Fibroblast of lung (primary cell): Measurements from ENCODE around the gene ZP1. TPM values are rescaled to one million over a fixed set of nuclear protein-coding genes. Genes with fewer than 3 reads are reported as not detected.

Experiments used
- DNase-seq, 2 donors: peaks; one replicate each; pipeline versions ENCODE4 v3.0.0 to v3.0.0-alpha.2; 2010; ENCODE audit warnings: low read depth in 2 of 2
- H2AFZ ChIP-seq: 2 replicates; pipeline ENCODE4 v1.5.1; 2012; ENCODE audit warnings: low read length, control low read depth, inconsistent platforms
- H3K27ac ChIP-seq: 2 replicates; pipeline ENCODE4 v1.5.1; 2011; ENCODE audit warnings: low read length, control low read depth; ENCODE audit not compliant: insufficient read depth
- H3K27me3 ChIP-seq: 2 replicates; pipeline ENCODE4 v1.5.1; 2011; ENCODE audit warnings: mild to moderate bottlenecking, low read length; ENCODE audit not compliant: control insufficient read depth, insufficient read depth
- H3K36me3 ChIP-seq: 2 replicates; pipeline ENCODE4 v1.5.1; 2011; ENCODE audit warnings: low read length; ENCODE audit not compliant: control insufficient read depth, insufficient read depth
- H3K4me1 ChIP-seq: 2 replicates; pipeline ENCODE4 v1.5.1; 2011; ENCODE audit warnings: low read length; ENCODE audit not compliant: control insufficient read depth, insufficient read depth; ENCODE audit errors: extremely low read depth
- H3K4me2 ChIP-seq: 2 replicates; pipeline ENCODE4 v1.5.1; 2011; ENCODE audit warnings: low read length, control low read depth; ENCODE audit not compliant: insufficient read depth; ENCODE audit errors: extremely low read depth
- H3K4me3 ChIP-seq, 4 experiments: fragments of 200-600 bp in 1 of 4; sonication (generic) in 1 of 4; replicated peaks in 1 of 4; 2 replicates each; pipeline ENCODE4 v1.5.1; 2011 to 2016; ENCODE audit warnings: low read length in 4 of 4, low read depth in 3 of 4, mild to moderate bottlenecking in 3 of 4, control low read depth in 2 of 4, inconsistent platforms in 1 of 4, mixed read lengths in 1 of 4; ENCODE audit not compliant: insufficient read depth in 1 of 4; ENCODE audit errors: control extremely low read depth in 1 of 4
- H3K79me2 ChIP-seq: 2 replicates; pipeline ENCODE4 v1.5.1; 2012; ENCODE audit warnings: mild to moderate bottlenecking, low read length, inconsistent platforms; ENCODE audit not compliant: control insufficient read depth, insufficient read depth
- H3K9ac ChIP-seq: 2 replicates; pipeline ENCODE4 v1.5.1; 2011; ENCODE audit warnings: mild to moderate bottlenecking, low read length, control low read depth; ENCODE audit not compliant: insufficient read depth
- H3K9me3 ChIP-seq: 2 replicates; pipeline ENCODE4 v1.5.1; 2012; ENCODE audit warnings: low read depth, low read length; ENCODE audit not compliant: control insufficient read depth, insufficient read depth
- H4K20me1 ChIP-seq: 2 replicates; pipeline ENCODE4 v1.5.1; 2011; ENCODE audit warnings: low read length; ENCODE audit not compliant: control insufficient read depth, insufficient read depth; ENCODE audit errors: extremely low read depth
- CTCF ChIP-seq, 2 donors: IDR thresholded peaks in 1 of 2; conservative IDR thresholded peaks in 1 of 2; 1 replicate in 1 of 2; 2 replicates in 1 of 2; pipeline ENCODE4 v1.5.1; 2011 to 2012; ENCODE audit warnings: low read length in 2 of 2, control low read depth in 1 of 2, inconsistent platforms in 1 of 2, low read depth in 1 of 2, mild to moderate bottlenecking in 1 of 2
- EZH2 ChIP-seq: IDR thresholded peaks from 2 replicates; pipeline ENCODE4 v1.5.1; 2012; ENCODE audit warnings: low read length, control low read depth, mild to moderate bottlenecking; ENCODE audit errors: missing control alignments
- polyA plus RNA-seq, 2 donors: library from polyadenylated mRNA; depleted of rRNA in 1 of 2; stranded (reverse) in 1 of 2; unstranded in 1 of 2; fragments of >200 nt; gene quantifications; 2 replicates each; pipeline ENCODE4 v1.2.1, GENCODE V29; 2011 to 2012; ENCODE audit warnings: missing spikeins in 1 of 2
- total RNA-seq: library from RNA; depleted of rRNA; stranded (reverse); fragments of >200 nt; gene quantifications from 2 replicates; pipeline ENCODE4 v1.2.1, GENCODE V29; 2014

ZP1 gene
- total and polyA plus RNA-seq, 2 donors (not counting 1 experiment from before 2014, with no cell fraction given) = 0.62 TPM; not detected in 1

- no peaks in the 10 kb centered on the region for H3K9me3 ChIP-seq
- no peak overlapping the region for H3K4me3 ChIP-seq
- no peak overlapping the region for H3K4me2 ChIP-seq
- H3K27ac ChIP-seq = no peak overlapping the region
- H3K4me1 ChIP-seq = peaks cover 23% of the 10 kb centered on the region
- no peaks in the 10 kb centered on the region for H3K79me2 ChIP-seq
- TF ChIP-seq CTCF (conservative IDR thresholded peaks at IDR 0.05 in 1 of 2, IDR thresholded peaks at IDR 0.05 in 1 of 2; ENCODE audit: low read depth in 1 of 2, low read length in 2 of 2) (no peak), EZH2 (no peak)
- no peaks in the 10 kb centered on the region for H3K27me3 ChIP-seq
- H4K20me1 ChIP-seq = no peaks in the 10 kb centered on the region
- no peak overlapping the region for H3K9ac ChIP-seq
- no peaks in the 10 kb centered on the region for H3K36me3 ChIP-seq
- no peak for DNase-seq
- no peak overlapping the region for H2AFZ ChIP-seq
Observed at GRCh38 chr11:60874421-60875365, 7.4 kb downstream of the ZP1 start.

- H3K36me3 ChIP-seq = no peaks in the 10 kb centered on the region
- H3K27ac ChIP-seq = no peak overlapping the region
- peaks cover 23% of the 10 kb centered on the region for H3K4me1 ChIP-seq
- no peaks in the 10 kb centered on the region for H3K79me2 ChIP-seq
- no peak overlapping the region for H3K9ac ChIP-seq
- no peak overlapping the region for H3K4me2 ChIP-seq
- no peak for DNase-seq
- no peaks in the 10 kb centered on the region for H3K27me3 ChIP-seq
- no peaks in the 10 kb centered on the region for H3K9me3 ChIP-seq
- no peaks in the 10 kb centered on the region for H4K20me1 ChIP-seq
- no peak overlapping the region for H3K4me3 ChIP-seq
- no peak overlapping the region for H2AFZ ChIP-seq
- TF ChIP-seq EZH2 (no peak), CTCF (conservative IDR thresholded peaks at IDR 0.05 in 1 of 2, IDR thresholded peaks at IDR 0.05 in 1 of 2; ENCODE audit: low read depth in 1 of 2, low read length in 2 of 2) (no peak)
Observed at GRCh38 chr11:60875366-60876167, 8.2 kb downstream of the ZP1 start.

GRCh38 chr11:60876168-60876485 lies 8.8 kb downstream of the ZP1 start:
- TF ChIP-seq EZH2 = no peak
- no peak for TF ChIP-seq CTCF (conservative IDR thresholded peaks at IDR 0.05 in 1 of 2, IDR thresholded peaks at IDR 0.05 in 1 of 2; ENCODE audit: low read depth in 1 of 2, low read length in 2 of 2)
- Histone ChIP-seq H3K4me2 (no peak overlapping the region), H3K4me3 (no peak overlapping the region), H3K9me3 (no peaks in the 10 kb centered on the region), H4K20me1 (no peaks in the 10 kb centered on the region), H3K79me2 (no peaks in the 10 kb centered on the region), H3K4me1 (peaks cover 22% of the 10 kb centered on the region), H3K9ac (no peak overlapping the region), H3K27ac (no peak overlapping the region), H3K27me3 (no peaks in the 10 kb centered on the region), H3K36me3 (no peaks in the 10 kb centered on the region), H2AFZ (no peak overlapping the region)
- no peak for DNase-seq
